Stimulated activated CD8-positive, alpha-beta memory T cell treated with anti-CD3 and anti-CD28 coated beads, Interleukin-7, amount 100 ng/mL, for 1 hour (primary cell): ENCODE results near the gene OLFML1.

ENCODE experiments used
- DNase-seq, 2 donors: peaks; one replicate each; pipeline ENCODE4 v3.0.0-alpha.2; 2020; ENCODE audit warnings: low read depth in 2 of 2

Gene OLFML1

GRCh38 chr11:7532405-7533145 lies 47.3 kb downstream of the OLFML1 start:
- DNase-seq = no peak

- no peak for DNase-seq
These were observed 48.1 kb downstream of the OLFML1 start for GRCh38 chr11:7533199-7534041.

GRCh38 chr11:7534042-7534378 lies 48.7 kb downstream of the OLFML1 start:
- DNase-seq = no peak

- DNase-seq = no peak
These were observed 50.8 kb downstream of the OLFML1 start for GRCh38 chr11:7536100-7536499.

- no peak for DNase-seq
These were observed 52.0 kb downstream of the OLFML1 start for GRCh38 chr11:7537265-7537664.

- no peak for DNase-seq
These were observed 52.7 kb downstream of the OLFML1 start for GRCh38 chr11:7538031-7538430.

GRCh38 chr11:7538466-7539454 lies 53.5 kb downstream of the OLFML1 start:
- DNase-seq = no peak

- DNase-seq = no peak
These were observed 55.7 kb downstream of the OLFML1 start for GRCh38 chr11:7540830-7541555.

- DNase-seq = no peak
These were observed 58.0 kb downstream of the OLFML1 start for GRCh38 chr11:7543302-7543701.

- DNase-seq = no peak
These were observed 58.7 kb downstream of the OLFML1 start for GRCh38 chr11:7544021-7544420.

- no peak for DNase-seq
These were observed 60.3 kb downstream of the OLFML1 start for GRCh38 chr11:7545611-7546010.

GRCh38 chr11:7546324-7546791 lies 61.1 kb downstream of the OLFML1 start:
- DNase-seq = no peak

GRCh38 chr11:7547687-7548086 lies 62.4 kb downstream of the OLFML1 start:
- no peak for DNase-seq

- DNase-seq = no peak
These were observed 63.5 kb downstream of the OLFML1 start for GRCh38 chr11:7548659-7549274.

- DNase-seq = no peak
These were observed 64.4 kb downstream of the OLFML1 start for GRCh38 chr11:7549681-7550080.

- no peak for DNase-seq
These were observed 66.3 kb downstream of the OLFML1 start for GRCh38 chr11:7551571-7551970.

GRCh38 chr11:7552666-7553065 lies 67.4 kb downstream of the OLFML1 start:
- no peak for DNase-seq

GRCh38 chr11:7555052-7555699 lies 69.9 kb downstream of the OLFML1 start:
- DNase-seq = no peak

GRCh38 chr11:7558046-7558445 lies 72.7 kb downstream of the OLFML1 start:
- no peak for DNase-seq
